RPMI7951 (cell line): ENCODE results near the gene EXOG. TPM values are rescaled to one million over a fixed set of nuclear protein-coding genes. Genes with fewer than 3 reads are reported as not detected.
A peak's percentile ranks its signal among the peaks of the same experiment; 100 is the strongest.

Source experiments
- DNase-seq: peaks from one replicate; pipeline ENCODE4 v3.0.0-alpha.2; 2012; ENCODE audit warnings: low read depth
- total RNA-seq: library from RNA; depleted of rRNA; stranded (reverse); fragments of >200 nt; shearing (Covaris generic); gene quantifications from 2 replicates; pipeline ENCODE4 v1.2.3, GENCODE V29; 2014; rRNA removed

The EXOG gene
- total RNA-seq: 6.8 and 8.1 TPM in 2 replicates

- peak; percentile 90 for DNase-seq
These were observed at the start of gene EXOG for GRCh38 chr3:38496131-38496910. Gene EXOG (plus strand): TSS chr3:38496340. CDS start chr3:38496368, 28 bp downstream.

GRCh38 chr3:38446812-38447211 is 49.3 kb upstream of the EXOG start:
- no peak for DNase-seq

GRCh38 chr3:38450853-38451252 is 45.3 kb upstream of the EXOG start:
- DNase-seq: no peak

GRCh38 chr3:38453075-38453912 is 42.8 kb upstream of the EXOG start, which contains the start of gene ACVR2B:
Gene ACVR2B (plus strand): TSS chr3:38453890. CDS start chr3:38454323, 433 bp downstream.
- DNase-seq: peak; percentile 80

- no peak for DNase-seq
These were observed 42.3 kb upstream of the EXOG start for GRCh38 chr3:38453913-38454177.

GRCh38 chr3:38454178-38454883 is 41.8 kb upstream of the EXOG start:
- DNase-seq: peak; percentile 36

DNA sequence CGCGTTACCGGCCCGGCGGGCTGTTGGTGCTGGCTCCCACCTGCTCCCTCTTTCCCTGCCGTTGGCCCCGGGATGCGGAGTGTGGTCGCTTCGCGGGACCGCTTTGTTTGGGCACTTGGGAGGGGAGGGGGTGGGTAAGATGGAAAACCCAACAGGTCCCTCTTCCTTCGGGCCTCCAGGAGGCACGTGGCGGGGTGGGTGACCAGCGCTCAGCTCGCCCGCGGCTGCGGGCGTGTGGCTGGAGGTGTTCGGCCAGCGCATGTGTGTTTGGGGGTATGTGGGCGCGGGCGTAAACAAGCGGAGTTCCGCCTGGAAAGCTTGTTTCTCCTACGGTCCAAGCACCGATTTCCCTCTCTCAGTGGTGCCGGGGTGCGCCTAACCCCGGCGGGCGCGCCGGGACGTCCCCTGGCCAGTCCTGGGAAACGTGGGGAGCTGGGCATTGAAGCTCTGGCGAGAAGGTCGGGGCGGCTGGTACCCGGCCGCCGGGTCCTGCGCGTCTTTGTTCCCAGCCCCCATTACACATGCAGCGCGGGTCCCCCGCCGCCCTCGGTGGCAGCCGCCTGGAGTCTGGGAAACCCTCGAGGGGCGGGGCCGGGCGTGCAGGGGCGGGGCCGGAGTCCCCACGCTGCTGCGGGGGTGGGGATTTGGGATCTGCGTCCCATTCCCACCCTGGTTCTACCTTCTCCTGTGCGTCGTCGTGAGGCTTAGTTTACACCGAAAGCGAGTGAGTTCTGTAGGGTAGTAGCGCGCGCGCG is 41.1 kb upstream of the EXOG start:
- DNase-seq: peak; percentile 62

- DNase-seq: peak; percentile 43
These were observed 40.3 kb upstream of the EXOG start for GRCh38 chr3:38455639-38456430.

DNA sequence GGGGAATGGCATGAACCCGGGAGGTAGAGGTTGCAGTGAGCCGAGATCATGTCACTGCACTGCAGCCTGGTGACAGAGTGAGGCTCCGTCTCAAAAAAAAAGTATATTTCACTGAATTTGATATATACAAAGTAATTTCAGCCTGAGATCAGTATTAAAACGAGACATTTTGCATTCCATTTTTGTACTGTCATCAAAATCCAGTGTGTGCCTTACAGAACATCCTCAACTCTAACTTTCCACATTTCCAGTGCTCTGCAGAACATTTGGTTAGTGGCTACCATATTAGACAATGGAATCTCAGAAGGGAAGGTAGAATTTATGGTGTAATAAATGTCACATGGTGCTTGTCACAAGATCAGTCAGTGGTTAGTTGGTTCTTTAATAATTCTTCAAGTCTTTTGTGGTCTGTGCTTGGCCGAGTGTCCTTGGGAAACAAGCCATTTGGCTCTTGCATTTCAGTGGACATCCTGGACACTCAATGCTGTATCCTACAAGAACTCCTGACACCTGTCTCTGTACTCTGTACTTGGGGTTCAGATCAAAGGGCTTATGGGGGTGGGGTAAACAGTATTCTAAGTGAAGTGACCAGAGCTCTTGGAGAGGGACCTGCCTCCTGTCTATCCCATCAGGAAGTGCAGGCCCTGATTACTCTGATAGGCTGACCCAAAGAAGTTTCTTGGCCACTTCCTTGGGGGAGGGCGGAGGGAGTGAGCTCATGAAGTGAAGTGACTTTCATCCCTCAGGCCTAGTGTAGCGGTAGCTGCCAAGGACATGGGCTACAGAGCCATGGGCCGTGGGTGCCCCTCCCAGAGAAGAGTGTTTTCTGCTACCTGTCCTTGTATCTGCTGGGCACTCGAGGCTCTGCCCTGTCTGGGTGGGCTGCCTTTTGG is 38.8 kb upstream of the EXOG start:
- DNase-seq: peak; percentile 23

DNA sequence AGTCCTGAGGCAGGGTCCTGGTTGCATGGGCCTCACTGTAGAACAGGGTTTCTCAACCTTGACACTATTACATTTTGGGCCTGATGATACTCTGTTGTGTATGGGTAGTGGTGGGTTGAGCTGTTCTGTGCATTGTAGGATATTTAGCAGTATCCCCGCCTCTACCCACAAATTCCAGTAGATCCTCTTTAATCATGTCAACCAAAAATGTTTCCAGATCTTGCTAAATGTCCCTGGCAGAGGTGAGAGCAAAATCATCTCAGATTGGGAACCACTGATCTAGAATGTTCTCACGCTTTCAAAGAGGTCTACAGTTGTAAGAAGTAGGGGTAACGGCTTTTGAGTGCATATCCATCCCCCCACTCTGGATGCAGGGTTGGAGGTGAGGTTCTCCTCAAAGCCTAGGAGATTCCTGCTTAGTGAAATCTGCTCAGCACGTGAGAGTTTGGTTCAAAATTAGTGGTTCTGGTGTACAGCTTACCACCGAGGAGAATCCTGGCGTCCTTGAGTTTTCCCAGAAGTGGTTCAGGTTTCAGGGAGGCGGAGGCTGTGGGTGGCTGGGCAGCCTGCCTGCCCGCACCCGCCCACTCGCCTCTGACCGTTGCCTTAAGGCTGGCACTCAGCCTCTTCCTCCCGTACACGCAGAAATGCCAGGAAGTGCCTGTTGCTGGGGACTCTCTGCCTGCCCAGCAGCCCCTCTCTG is 37.2 kb upstream of the EXOG start:
- peak; percentile 34 for DNase-seq

- DNase-seq: no peak
These were observed 36.6 kb upstream of the EXOG start for GRCh38 chr3:38459499-38460048.

DNA sequence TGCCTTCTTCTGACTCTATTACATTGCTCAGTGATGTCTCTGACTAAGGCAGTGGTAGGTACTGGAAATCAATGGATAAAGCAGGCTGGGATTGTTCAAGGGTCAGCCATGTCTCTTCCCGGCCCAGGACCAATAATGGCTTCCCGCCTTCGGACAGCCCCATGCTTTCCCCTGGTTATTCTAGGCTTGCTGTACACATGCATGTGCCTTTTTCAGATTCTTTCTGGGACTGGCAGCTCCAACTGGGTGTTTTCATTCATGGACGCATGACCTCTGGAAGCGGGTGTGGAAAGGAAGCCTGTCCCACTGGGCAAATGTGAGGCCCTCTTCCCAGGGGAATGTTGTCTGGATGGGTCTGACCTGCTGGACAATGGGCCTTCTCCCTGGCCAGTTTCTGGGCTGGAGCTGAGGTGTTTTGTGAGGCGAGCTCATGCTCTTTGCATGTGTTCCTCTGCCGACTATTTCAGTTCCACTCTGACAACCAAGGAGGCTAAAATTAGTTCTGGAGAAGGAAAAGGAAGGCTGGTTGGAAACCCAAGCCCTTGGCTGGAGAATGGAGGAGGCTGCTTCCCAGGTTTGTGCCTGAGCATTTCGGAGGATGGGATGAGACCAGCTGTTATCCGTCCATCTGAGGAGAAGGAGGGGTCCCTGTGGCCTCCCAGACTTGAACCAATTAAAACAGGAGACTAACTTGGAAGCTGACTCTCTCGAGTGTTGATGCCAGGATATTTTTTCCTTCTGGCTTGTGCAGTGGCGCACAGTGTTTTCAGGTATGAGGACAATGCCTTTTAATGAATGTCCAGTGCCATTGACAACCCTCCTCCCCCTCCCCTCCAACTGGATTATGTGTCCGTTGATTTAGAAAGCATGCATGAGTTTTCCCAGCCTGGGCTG is 35.5 kb upstream of the EXOG start:
- no peak for DNase-seq

GRCh38 chr3:38465588-38466154 is 30.5 kb upstream of the EXOG start:
- DNase-seq: no peak

- no peak for DNase-seq
These were observed 27.4 kb upstream of the EXOG start for GRCh38 chr3:38468765-38469164.

GRCh38 chr3:38469852-38470251 is 26.3 kb upstream of the EXOG start:
- no peak for DNase-seq

DNA sequence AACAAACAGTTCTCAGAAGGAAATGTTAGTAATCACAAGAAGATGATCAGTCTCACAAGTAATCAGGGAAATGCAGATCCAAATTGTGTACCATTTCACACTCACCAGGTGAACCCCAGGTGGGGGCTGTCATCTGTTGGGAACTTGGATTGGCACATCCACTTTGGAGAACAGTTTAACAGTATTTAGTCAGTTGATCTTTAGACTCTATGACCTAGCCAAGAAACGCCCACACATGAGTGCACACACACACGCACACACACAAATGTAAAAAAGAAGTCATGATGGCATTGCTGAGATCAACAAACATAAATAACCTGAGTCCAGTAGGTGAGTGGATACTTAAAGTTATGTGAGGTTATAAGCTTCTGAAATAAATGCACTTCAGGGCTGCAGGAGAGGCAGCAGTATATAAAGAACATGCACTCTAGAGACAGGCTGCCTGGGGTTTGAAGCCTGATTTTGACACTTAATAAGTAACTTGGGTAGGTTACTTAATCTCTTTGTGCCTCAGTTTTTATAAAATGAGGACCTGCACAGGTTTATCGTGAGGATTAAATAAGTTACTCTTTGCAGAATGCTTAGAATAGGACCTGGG is 24.8 kb upstream of the EXOG start:
- DNase-seq: no peak

- DNase-seq: no peak
These were observed 23.8 kb upstream of the EXOG start for GRCh38 chr3:38472342-38472741.
